ENCODE results near the gene FAM110D.

The FAM110D gene

DNA sequence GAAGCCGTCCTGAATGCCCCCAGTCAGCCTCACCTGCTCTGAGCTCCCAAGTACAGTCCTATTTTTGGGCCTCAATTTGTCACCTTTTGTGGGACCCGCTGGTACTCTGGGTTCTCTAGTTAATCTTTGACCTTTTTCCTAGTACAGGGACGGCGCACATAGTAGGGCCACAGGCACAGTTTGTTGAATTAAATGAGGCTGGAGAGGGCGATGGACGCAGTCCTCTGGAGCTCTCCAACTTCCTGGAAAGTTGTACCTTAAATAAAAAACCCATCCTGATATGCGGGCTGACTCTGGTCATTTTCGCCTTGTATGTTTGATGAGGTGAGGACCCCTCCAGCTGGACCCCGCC lies 4.8 kb downstream of the FAM110D start:
- no peak for DNase-seq (ENCODE audit: low read depth)

- DNase-seq (ENCODE audit: low read depth) = peak; percentile 50
Measured at GRCh38 chr1:26164036-26164860, 5.4 kb downstream of the FAM110D start.

GRCh38 chr1:26164861-26165842 lies 6.3 kb downstream of the FAM110D start:
- no peak for DNase-seq (ENCODE audit: low read depth)

GRCh38 chr1:26166719-26167281 lies 7.9 kb downstream of the FAM110D start:
- no peak for DNase-seq (ENCODE audit: low read depth)

DNA sequence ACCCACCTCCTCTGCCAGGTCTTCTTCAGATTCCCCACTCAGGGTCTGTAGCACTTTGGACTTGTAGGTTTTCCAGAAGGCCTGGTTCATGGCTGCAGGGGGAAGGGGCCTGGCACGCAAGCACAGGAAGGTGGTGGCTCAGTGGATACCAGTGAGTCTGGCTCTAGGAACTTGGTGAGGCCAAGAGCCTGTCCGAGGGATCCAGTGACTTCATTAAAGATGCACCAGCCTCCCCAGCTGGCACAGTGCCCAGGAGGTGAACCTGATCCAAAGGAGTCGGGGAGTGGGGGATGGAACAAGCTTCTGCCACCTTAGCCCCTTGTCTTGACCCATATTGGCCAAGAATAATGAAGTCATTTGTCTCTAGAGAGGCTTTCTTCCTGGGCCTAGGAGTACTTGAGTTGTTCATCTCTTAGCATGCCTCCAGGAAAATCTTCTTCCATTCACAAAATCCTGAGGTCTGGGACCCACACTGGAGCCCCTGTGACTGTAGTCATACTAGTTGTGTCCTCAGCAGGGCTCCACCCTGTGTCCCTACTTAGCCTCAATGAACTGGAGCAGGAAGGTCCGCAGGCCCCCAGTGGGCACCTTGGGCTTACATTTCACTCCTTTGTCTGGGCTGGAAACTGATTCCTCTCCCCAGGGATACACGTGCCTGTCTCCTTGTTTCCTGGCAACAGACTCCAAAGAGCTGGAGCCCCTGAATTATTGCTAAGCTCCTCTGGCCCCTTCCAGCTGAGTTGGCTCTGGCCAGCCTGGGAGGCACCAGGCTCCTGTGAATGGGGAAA lies 9.7 kb downstream of the FAM110D start, which contains the start of gene C1orf232:
Gene C1orf232 (minus strand): TSS at position 554 of the 788 bp plus-strand sequence. CDS start 464 bp downstream, at position 90.
- no peak for DNase-seq (ENCODE audit: low read depth)

DNA sequence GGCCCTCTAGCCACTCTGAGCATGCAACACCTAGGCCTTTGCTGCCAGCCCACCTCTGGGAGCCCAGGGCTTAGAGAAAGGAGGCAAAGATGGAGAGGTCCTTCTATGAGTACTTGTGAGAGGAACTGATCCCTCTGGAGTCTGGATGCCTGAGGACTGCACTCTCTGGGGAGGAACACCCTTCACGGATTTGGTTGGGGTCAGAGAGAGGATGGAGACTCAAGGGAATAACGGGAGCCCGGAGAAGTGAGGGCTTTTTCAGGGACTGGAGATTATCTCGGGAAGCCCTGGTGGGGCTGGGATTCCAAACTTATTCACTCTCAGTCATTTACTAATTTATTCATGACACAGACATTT lies 10.3 kb downstream of the FAM110D start:
- no peak for DNase-seq (ENCODE audit: low read depth)

DNA sequence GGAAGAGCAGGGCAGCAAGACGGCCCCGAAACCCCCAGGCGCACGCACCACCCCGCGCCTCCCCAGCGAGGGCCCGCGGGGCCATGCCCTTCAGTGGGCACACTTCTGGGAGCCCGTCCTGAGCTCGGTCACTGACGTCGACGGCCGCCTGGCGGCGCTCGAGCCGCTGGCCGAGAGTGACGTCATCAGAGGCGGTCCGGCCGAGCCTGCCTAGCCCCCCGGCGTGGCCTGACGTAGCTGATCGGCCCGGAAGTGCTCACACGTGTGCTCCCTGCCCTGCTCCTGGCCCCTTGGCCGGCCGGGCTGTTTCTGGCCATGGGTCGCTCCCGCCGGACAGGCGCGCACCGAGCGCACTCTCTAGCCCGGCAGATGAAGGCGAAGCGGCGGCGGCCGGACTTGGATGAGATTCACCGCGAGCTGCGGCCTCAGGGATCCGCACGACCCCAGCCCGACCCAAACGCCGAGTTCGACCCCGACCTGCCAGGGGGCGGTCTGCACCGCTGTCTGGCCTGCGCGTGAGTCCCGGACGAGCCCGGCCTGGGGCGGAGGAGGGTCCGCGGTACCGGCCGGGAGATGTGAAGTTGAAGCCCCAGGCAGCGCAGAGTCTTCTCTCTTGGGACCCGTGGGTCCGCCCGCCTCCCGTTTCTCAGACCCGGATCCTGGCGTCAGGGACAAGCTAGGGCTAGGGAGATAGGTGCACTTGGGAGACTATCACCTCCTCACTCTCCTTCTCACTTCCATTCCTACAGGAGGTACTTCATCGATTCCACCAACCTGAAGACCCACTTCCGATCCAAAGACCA lies 11.0 kb downstream of the FAM110D start, which contains the start of gene ZNF593:
Gene ZNF593 (plus strand): TSS at position 240 of the 803 bp plus-strand sequence. CDS start 76 bp downstream, at position 316.
- peak; percentile 91 for DNase-seq (ENCODE audit: low read depth)

DNA sequence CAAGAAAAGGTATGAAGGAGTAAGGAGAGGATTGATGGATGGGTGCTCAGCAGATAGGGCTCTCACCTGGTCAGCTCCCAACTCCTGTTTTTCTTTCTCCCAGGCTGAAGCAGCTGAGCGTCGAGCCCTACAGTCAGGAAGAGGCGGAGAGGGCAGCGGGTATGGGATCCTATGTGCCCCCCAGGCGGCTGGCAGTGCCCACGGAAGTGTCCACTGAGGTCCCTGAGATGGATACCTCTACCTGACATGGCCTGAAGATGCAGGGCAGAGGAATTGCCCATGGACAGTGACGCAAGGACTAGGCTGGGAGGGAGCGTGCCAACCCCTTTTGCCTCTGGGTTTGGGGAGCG lies 11.6 kb downstream of the FAM110D start:
- DNase-seq (ENCODE audit: low read depth) = no peak

DNA sequence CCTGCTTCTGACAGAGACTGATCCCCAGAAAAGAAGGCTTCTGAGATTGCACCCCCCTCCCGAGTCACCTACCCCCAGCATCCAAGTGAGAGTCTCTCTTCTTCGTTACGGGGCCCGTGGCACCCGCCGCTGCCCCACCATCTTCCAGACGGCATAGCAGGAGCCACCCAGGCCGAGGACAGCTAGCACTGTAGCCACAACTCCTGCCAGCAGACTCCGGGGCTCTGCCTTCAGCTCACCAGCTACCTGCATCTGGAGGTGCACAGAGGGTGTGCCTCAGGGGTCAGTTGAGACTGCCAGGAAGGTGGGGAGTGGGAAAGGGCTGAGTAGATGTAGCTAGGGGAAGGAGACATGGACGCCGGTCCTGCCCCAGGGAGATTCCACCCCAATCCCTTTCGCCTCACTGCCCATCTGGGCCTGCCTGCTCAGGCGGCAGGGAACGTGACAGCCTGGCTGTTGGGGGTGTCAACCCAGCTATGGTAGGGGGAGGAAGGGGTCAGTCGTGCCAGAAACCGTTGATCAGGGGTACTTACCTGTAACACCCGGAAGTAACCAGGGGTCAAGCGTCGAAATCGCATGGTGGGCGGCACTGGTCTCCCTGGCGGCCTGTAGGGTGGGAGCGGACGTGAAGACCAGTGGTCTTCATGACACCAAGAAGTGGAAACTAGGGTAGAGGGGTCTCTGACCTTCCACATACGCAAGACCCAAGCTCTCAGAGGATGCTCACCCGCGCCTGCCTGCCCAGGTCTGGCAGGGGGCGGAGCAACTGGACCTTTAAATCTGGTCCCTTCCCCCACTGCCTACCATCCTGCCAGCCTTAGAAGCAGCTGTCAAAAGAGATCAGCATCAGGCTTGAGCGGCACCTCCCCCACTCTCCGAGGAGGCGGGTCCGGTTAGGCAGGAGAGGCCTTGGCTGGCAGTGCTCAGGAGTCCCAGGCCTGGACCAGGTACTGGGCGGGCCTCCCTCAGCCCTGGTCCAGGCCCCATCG lies 12.5 kb downstream of the FAM110D start, which contains the start of gene ZNF593OS:
Gene ZNF593OS (minus strand): TSS at position 749 of the 989 bp plus-strand sequence. CDS start 171 bp downstream, at position 578.
- DNase-seq (ENCODE audit: low read depth) = no peak

- no peak for DNase-seq (ENCODE audit: low read depth)
Measured at GRCh38 chr1:26175346-26175745, 16.5 kb downstream of the FAM110D start.

GRCh38 chr1:26177182-26177684 lies 18.4 kb downstream of the FAM110D start, which contains the start of gene CNKSR1:
TSS of gene CNKSR1 (plus strand) at chr1:26177491. CDS start at chr1:26177548, 57 bp downstream.
- no peak for DNase-seq (ENCODE audit: low read depth)

DNA sequence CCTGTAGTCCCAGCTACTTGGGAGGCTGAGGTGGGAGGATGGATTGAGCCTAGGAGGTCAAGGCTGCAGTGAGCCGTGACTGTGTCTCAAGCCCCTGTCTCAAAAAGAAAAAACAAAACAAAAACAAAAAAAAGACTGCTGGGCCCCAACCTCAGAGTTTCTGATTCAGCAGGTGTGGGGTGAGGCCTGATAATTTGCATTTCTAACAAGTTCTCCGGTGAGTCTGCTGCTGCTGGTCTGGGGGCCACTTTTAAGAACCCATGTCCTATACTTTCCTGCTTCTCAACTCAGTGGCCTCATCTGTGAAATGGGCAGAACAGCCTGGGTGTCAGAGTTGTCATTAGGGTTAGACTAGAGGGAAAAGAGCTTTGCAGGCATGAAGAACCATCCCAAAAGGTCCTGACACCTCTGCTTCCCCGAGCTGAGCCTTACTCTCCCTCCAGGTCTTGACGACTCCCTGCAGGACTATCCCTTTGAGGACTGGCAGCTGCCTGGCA lies 21.2 kb downstream of the FAM110D start:
- DNase-seq (ENCODE audit: low read depth) = no peak

- no peak for DNase-seq (ENCODE audit: low read depth)
Measured at GRCh38 chr1:26181586-26182382, 22.9 kb downstream of the FAM110D start.

- DNase-seq (ENCODE audit: low read depth) = no peak
Measured at GRCh38 chr1:26182383-26182696, 23.5 kb downstream of the FAM110D start.

DNA sequence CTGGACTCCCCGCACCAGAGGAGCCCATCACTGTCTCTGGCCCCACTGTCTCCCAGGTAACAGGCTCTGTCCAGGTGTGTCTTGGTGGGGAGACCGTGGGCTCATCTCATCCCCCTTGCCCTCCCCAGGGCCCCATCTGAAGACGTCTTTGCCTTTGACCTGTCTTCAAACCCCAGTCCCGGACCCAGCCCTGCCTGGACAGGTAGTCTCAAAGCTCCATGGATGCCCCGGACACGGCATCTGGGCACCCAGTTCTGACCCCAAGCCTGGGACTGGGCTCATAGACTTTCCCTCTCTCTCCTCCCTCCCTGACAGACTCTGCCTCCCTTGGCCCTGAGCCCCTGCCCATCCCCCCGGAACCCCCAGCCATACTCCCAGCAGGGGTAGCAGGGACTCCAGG lies 25.2 kb downstream of the FAM110D start:
- no peak for DNase-seq (ENCODE audit: low read depth)

- no peak for DNase-seq (ENCODE audit: low read depth)
Measured at GRCh38 chr1:26184883-26185282, 26.0 kb downstream of the FAM110D start.

GRCh38 chr1:26187882-26188281 lies 29.0 kb downstream of the FAM110D start:
- DNase-seq (ENCODE audit: low read depth) = no peak

- DNase-seq (ENCODE audit: low read depth) = no peak
Measured at GRCh38 chr1:26188477-26188876, 29.6 kb downstream of the FAM110D start.

Measured in CMK (cell line).